Endothelial cell of umbilical vein (primary cell): ENCODE data around the gene DHX34. TPM values are rescaled to one million over a fixed set of nuclear protein-coding genes. Genes with fewer than 3 reads are reported as not detected.

Source experiments
- BruUV-seq: library from RNA; stranded (reverse); fragments of 400-500 nt; replicated peaks from 2 replicates; lab custom pipeline; 2021; lab: Mats Ljungman, UMichigan
- CTCF ChIA-PET: fragments of 300-600, 350-600 bp; sonication (Branson Sonifier 250); formaldehyde crosslinking; loops from one replicate; lab custom pipeline; 2021; ENCODE audit warnings: antibody characterized with exemption, inconsistent platforms; lab: Charles Lee
- POLR2A ChIA-PET: fragments of 300-600, 350-600 bp; sonication (Branson Sonifier 250); formaldehyde crosslinking; loops from one replicate; lab custom pipeline; 2021; ENCODE audit warnings: antibody characterized with exemption, inconsistent platforms; lab: Charles Lee
- DNase-seq: peaks from one replicate; pipeline ENCODE4 v3.0.0-alpha.2; 2011; ENCODE audit warnings: low read depth, low spot score
- FAIRE-seq: peaks from 2 replicates; lab custom pipeline; 2011; peaks lifted over from hg19 to GRCh38; lab: Jason Lieb, UNC
- H2AFZ ChIP-seq: 2 replicates; pipeline ENCODE4 v1.6.0; 2012; ENCODE audit warnings: low read depth, low read length, control low read depth, inconsistent platforms
- H3K27ac ChIP-seq: 2 replicates; pipeline ENCODE4 v1.5.1; 2011; ENCODE audit warnings: low read depth, mild to moderate bottlenecking, control low read depth, low read length, moderate library complexity; ENCODE audit not compliant: insufficient read depth
- H3K27me3 ChIP-seq, 2 experiments: 2 replicates each; pipeline versions ENCODE4 v1.6.0 to v1.6.1; 2011; ENCODE audit warnings: low read length in 2 of 2, mixed read lengths in 1 of 2; ENCODE audit not compliant: control insufficient read depth in 2 of 2, insufficient read depth in 2 of 2
- H3K36me3 ChIP-seq, 2 experiments: 2 replicates in 1 of 2; 3 replicates in 1 of 2; pipeline ENCODE4 v1.5.1; 2011; ENCODE audit warnings: low read length in 2 of 2, mild to moderate bottlenecking in 1 of 2, moderate library complexity in 1 of 2; ENCODE audit not compliant: control insufficient read depth in 2 of 2, insufficient read depth in 2 of 2; ENCODE audit errors: extremely low read depth in 1 of 2
- H3K4me1 ChIP-seq: 3 replicates; pipeline ENCODE4 v1.5.1; 2011; ENCODE audit warnings: mild to moderate bottlenecking, low read length; ENCODE audit not compliant: control insufficient read depth, insufficient read depth; ENCODE audit errors: extremely low read depth
- H3K4me2 ChIP-seq: 2 replicates; pipeline ENCODE4 v1.6.1; 2011; ENCODE audit warnings: low read length, control low read depth, mixed read lengths; ENCODE audit not compliant: insufficient read depth
- H3K4me3 ChIP-seq, 3 experiments: fragments of 200-600 bp in 1 of 3; sonication (generic), shearing (Covaris generic) in 1 of 3; replicated peaks in 1 of 3; 2 replicates each; pipeline ENCODE4 v1.5.1; 2011 to 2016; ENCODE audit warnings: control low read depth in 3 of 3, low read length in 3 of 3, mild to moderate bottlenecking in 2 of 3, inconsistent platforms in 1 of 3, low read depth in 1 of 3, moderate library complexity in 1 of 3; ENCODE audit not compliant: insufficient read depth in 1 of 3
- H3K79me2 ChIP-seq: 2 replicates; pipeline ENCODE4 v1.6.0; 2012; ENCODE audit warnings: low read length, inconsistent platforms; ENCODE audit not compliant: control insufficient read depth, insufficient read depth
- H3K9ac ChIP-seq: replicated peaks from 2 replicates; pipeline ENCODE3; 2011; ENCODE audit warnings: low read length, control low read depth; ENCODE audit not compliant: insufficient read depth; ENCODE audit errors: extremely low read depth
- H3K9me1 ChIP-seq: replicated peaks from 3 replicates; pipeline ENCODE4 v1.6.0; 2011; ENCODE audit warnings: mild to moderate bottlenecking, low read length; ENCODE audit not compliant: control insufficient read depth, insufficient read depth; ENCODE audit errors: extremely low read depth
- H3K9me3 ChIP-seq: replicated peaks from 2 replicates; pipeline ENCODE4 v1.5.1; 2012; ENCODE audit warnings: low read length, inconsistent platforms; ENCODE audit not compliant: control insufficient read depth, insufficient read depth
- H4K20me1 ChIP-seq: replicated peaks from 2 replicates; pipeline ENCODE3; 2011; ENCODE audit warnings: mild to moderate bottlenecking, low read length; ENCODE audit not compliant: control insufficient read depth, insufficient read depth; ENCODE audit errors: extremely low read depth
- EZH2 ChIP-seq: IDR thresholded peaks from 2 replicates; pipeline ENCODE4 v1.6.1; 2012; ENCODE audit warnings: borderline replicate concordance, low read depth, mild to moderate bottlenecking, moderate library complexity, low read length, inconsistent platforms; ENCODE audit not compliant: severe bottlenecking
- FOS ChIP-seq: IDR thresholded peaks from 2 replicates; pipeline ENCODE4 v1.6.1; 2011; ENCODE audit warnings: mild to moderate bottlenecking, low read length, moderate library complexity, borderline replicate concordance; ENCODE audit not compliant: insufficient read depth
- GATA2 ChIP-seq: IDR thresholded peaks from 2 replicates; pipeline ENCODE4 v1.7.0; 2011; ENCODE audit warnings: low read depth, mild to moderate bottlenecking, moderate library complexity, mixed read lengths, low read length; ENCODE audit not compliant: insufficient read length, insufficient read depth
- JUN ChIP-seq: IDR thresholded peaks from 2 replicates; pipeline ENCODE4 v1.6.1; 2011; ENCODE audit warnings: borderline replicate concordance, low read depth; ENCODE audit not compliant: insufficient read length, insufficient read depth
- MYC ChIP-seq: IDR thresholded peaks from one replicate; pipeline ENCODE4 v1.6.1; 2011; ENCODE audit warnings: mild to moderate bottlenecking, low read depth, low read length
- POLR2AphosphoS5 ChIP-seq: IDR thresholded peaks from 2 replicates; pipeline ENCODE4 v1.6.1; 2012; ENCODE audit warnings: low read depth, mild to moderate bottlenecking, control low read depth, low read length, moderate library complexity; ENCODE audit not compliant: insufficient read depth
- dilution Hi-C: fragments of 300-500 bp; cut with MboI; formaldehyde crosslinking; loops from one replicate; pipeline ENCODE4 v1.15.0; 2019; ENCODE audit warnings: low sequenced_read_pairs; ENCODE audit not compliant: extremely low pct_ligation_motif_present
- intact Hi-C: fragments of 100-400 bp; cut with micrococcal nuclease; formaldehyde crosslinking; loops from one replicate; pipeline ENCODE4 v1.10.0; 2022
- polyA plus RNA-seq, 4 experiments: library from polyadenylated mRNA; depleted of rRNA in 3 of 4; stranded (reverse) in 3 of 4; unstranded in 1 of 4; fragments of >200 nt; gene quantifications; 2 replicates each; pipeline versions ENCODE4 v1.2.1 to v1.2.3, GENCODE V29; 2011 to 2012; ENCODE audit warnings: missing spikeins in 1 of 4
- total RNA-seq: library from RNA; stranded (reverse); gene quantifications from 2 replicates; pipeline ENCODE4 v1.2.3, GENCODE V29; 2021
- TF ChIP-seq, protein P1 (sequence below), 2 donors: IDR thresholded peaks; 1 replicate in 1 of 2; 2 replicates in 1 of 2; pipeline ENCODE4 v1.5.1; 2011; ENCODE audit warnings: low read length in 2 of 2, mild to moderate bottlenecking in 2 of 2, moderate library complexity in 2 of 2, control low read depth in 1 of 2, inconsistent platforms in 1 of 2, low read depth in 1 of 2; ENCODE audit not compliant: insufficient read depth in 1 of 2; ENCODE audit errors: extremely low read depth in 1 of 2
- TF ChIP-seq, protein P2 (sequence below): IDR thresholded peaks from 2 replicates; pipeline ENCODE4 v1.6.1; 2011; ENCODE audit not compliant: insufficient read depth, insufficient read length

The DHX34 gene
- total and polyA plus RNA-seq, 2 donors (not counting 3 experiments of a cell fraction or from before 2014, with no cell fraction given) = 12.8 to 20.7 TPM

DNA sequence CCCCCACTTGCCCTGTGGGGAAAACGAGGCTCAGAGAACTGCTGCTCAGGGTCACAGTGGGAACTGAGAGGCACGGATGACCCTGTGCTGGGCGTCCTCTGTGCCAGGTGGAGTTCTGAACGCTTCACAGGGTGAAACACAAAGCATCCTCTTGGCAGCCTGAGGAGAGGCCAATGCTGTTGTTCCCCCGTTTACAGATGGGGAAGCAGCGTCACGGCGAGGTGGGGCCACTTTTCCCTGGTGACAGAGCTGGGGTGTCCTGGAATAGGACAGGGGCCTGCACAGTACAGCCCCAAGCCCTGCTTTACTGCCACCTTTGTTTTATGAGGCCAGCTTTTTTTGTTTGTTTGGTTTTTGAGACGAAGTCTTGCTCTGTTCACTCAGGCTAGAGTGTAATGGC, 22.1 kb downstream of the DHX34 start:
- H3K9me1 ChIP-seq = no peaks in the 10 kb centered on the region
- CTCF ChIA-PET = interaction anchor here (1.2 kb wide), 1 partner anchor 20 kb away, joined by 4 read pairs; no protein-coding TSS in a partner anchor
- no peak overlapping the region for H3K4me2 ChIP-seq
- H4K20me1 ChIP-seq = no peaks in the 10 kb centered on the region
- no peak for FAIRE-seq
- no peak overlapping the region for H3K4me3 ChIP-seq
- H3K9ac ChIP-seq = no peak overlapping the region
- no peak overlapping the region for H3K27ac ChIP-seq
- no peaks in the 10 kb centered on the region for H3K79me2 ChIP-seq
- dilution Hi-C loops = no loop called here
- intact Hi-C loops = no loop called here
- H3K36me3 ChIP-seq = peaks cover 14 to 58% of the 10 kb centered on the region in 2 experiments
- DNase-seq = no peak
- no peaks in the 10 kb centered on the region for H3K4me1 ChIP-seq
- H3K27me3 ChIP-seq = no peaks in the 10 kb centered on the region
- TF ChIP-seq FOS = no peak
- TF ChIP-seq GATA2 = no peak
- TF ChIP-seq, protein P1, sequence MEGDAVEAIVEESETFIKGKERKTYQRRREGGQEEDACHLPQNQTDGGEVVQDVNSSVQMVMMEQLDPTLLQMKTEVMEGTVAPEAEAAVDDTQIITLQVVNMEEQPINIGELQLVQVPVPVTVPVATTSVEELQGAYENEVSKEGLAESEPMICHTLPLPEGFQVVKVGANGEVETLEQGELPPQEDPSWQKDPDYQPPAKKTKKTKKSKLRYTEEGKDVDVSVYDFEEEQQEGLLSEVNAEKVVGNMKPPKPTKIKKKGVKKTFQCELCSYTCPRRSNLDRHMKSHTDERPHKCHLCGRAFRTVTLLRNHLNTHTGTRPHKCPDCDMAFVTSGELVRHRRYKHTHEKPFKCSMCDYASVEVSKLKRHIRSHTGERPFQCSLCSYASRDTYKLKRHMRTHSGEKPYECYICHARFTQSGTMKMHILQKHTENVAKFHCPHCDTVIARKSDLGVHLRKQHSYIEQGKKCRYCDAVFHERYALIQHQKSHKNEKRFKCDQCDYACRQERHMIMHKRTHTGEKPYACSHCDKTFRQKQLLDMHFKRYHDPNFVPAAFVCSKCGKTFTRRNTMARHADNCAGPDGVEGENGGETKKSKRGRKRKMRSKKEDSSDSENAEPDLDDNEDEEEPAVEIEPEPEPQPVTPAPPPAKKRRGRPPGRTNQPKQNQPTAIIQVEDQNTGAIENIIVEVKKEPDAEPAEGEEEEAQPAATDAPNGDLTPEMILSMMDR (IDR thresholded peaks at IDR 0.05; ENCODE audit: extremely low read depth in 1 of 2, insufficient read depth in 1 of 2, low read depth in 1 of 2, low read length in 2 of 2) = no peak
- no peak for TF ChIP-seq EZH2
- TF ChIP-seq MYC = no peak
- TF ChIP-seq, protein P2, sequence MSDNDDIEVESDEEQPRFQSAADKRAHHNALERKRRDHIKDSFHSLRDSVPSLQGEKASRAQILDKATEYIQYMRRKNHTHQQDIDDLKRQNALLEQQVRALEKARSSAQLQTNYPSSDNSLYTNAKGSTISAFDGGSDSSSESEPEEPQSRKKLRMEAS = no peak
- no peak for TF ChIP-seq POLR2AphosphoS5
- TF ChIP-seq JUN = no peak
- no peaks in the 10 kb centered on the region for H3K9me3 ChIP-seq
- no TSS peak for BruUV-seq
- POLR2A ChIA-PET = no interaction called here
- H2AFZ ChIP-seq = no peak overlapping the region
